GM12891 (cell line): Measurements from ENCODE around the gene KCTD1.

Experiments
- POLR2AphosphoS5 ChIP-seq: IDR thresholded peaks from 2 replicates; pipeline ENCODE4 v1.6.1; 2011; ENCODE audit warnings: low read depth, low read length, control low read depth
- POU2F2 ChIP-seq: IDR thresholded peaks from 2 replicates; pipeline ENCODE4 v1.6.1; 2011; ENCODE audit warnings: low read depth, mild to moderate bottlenecking, control low read depth, low read length, moderate library complexity
- SPI1 ChIP-seq: IDR thresholded peaks from 2 replicates; pipeline ENCODE4 v1.6.1; 2011; ENCODE audit warnings: low read depth, low read length, control low read depth
- TAF1 ChIP-seq: IDR thresholded peaks from 2 replicates; pipeline ENCODE4 v1.6.1; 2011; ENCODE audit warnings: low read depth, low read length, control low read depth

DNA sequence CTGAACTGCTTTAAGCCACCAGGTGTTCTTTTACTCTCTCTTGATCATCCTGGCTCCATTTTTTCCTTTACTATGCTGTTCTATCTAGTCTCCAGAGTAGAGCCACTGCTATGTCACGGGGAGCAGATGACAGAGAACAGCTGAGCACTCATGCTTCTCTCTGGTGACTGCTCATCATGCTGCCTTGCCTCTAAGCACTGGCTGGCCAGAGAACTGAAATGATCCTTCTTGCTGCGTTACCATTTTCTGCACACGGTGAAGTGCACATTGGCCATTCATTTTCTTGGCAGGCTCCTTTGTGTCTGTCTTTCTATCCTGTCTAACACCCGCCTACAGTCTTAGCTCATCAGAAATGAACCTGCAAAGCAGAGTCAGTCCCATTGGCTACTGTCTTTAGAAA is 86.0 kb downstream of the KCTD1 start:
- TF ChIP-seq TAF1, result no peak
- no peak for TF ChIP-seq POLR2AphosphoS5
- TF ChIP-seq POU2F2, result no peak
- TF ChIP-seq SPI1, result no peak
